GM21717 (cell line): ENCODE results near the gene AFF4.
"Not testable (repeated sequence)": the region's sequence is repeated elsewhere in the genome, so short reads cannot be mapped to it uniquely, and the experiment has no call there.

Experiments used
- ATAC-seq: cut with Tn5 transposase; IDR thresholded peaks from one replicate; pipeline ENCODE4 v1.9.1; 2021; ENCODE audit warnings: mild to moderate bottlenecking, moderate library complexity; ENCODE audit not compliant: unreplicated experiment

The AFF4 gene

DNA sequence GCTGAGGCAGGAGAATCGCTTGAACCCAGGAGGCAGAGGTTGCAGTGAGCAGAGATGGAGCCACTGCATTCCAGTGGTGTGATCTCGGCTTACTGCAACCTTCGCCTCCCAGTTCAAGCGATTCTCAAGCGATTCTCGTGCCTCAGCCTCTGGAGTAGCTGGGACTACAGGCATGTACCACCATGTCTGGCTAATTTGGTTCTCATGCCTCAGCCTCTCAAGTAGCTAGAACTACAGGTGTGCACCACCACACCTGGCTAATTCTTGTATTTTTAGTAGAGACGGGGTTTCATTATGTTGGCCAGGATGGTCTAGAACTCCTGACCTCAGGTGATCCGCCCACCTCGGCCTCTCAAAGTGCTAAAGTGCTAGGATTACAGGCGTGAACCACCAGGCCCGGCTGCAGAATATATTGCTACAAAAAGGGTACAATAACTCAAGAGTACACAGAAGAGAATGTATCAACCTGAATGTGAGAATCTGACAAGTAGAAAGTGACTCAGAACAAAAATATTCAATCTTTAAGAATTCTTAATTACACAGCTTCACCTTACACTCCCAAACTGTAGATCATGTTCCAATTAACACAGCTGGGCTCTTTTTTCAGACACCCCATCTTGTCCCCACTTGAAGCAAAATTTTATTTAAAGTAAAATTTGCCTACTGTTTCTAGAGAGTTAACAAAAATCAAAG is 2.2 kb downstream of the AFF4 start:
- not testable (repeated sequence) for ATAC-seq

DNA sequence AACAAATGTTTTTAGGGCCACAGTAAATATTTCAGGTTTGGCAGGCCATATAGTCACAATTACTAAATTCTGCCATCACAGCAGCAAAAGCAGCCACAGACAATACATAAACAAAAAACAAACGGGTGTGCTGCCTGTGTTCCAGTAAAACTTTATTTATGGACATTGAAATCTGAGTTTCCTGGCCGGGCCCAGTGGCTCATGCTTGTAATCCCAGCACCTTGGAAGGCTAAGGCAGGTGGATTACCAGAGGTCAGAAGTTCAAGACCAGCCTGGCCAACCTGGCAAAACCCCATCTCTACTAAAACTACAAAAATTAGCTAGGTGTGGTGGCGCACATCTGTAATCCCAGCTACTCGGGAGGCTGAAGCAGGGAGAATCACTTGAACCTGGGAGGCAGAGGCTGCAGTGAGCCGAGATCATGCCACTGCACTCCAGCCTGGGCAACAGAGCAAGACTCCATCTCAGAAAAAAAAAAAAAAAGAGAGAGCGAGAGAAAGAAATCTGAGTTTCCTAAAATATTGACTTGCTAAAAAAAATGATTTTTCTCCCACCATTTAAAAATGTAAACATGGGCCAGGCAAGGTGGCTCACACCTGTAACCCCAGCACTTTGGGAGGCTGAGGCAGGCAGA is 7.2 kb downstream of the AFF4 start:
- not testable (repeated sequence) for ATAC-seq

DNA sequence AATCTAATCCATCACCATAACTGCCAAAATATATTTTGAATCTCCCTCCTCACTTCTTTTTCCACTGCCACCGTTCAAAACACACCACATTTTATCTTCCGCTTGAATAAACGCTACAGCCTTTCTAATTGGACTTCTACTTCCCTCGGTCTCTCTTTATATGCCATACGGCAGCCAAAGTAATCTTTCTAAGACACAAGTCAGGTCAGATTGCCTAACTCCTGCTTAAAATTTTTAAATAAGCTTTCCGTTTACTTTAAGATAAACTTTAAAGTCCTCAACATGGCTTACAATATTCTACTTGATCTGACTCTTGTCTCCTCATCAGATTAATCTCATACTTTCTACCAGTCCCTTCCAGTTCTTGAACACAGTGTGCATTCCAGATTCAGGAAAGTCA is 9.7 kb downstream of the AFF4 start:
- no peak for ATAC-seq

DNA sequence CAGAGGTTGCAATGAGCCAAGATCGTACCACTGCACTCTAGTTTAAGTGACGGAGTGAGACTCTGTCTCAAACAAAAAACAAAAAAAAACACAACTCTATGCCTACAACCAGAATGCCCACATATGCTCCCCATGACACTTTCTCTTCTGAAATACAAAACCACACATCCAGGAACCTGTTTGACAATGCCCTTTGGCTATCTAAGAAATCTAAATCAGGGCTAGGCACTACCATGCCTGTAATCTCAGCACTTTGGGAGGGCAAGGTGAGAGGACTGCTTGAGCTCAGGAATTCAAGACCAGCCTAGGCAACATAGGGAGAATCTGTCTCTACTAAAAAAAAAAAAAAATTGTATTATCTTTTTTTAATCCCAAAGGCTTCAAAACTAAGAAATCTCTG is 10.6 kb downstream of the AFF4 start:
- no peak for ATAC-seq

DNA sequence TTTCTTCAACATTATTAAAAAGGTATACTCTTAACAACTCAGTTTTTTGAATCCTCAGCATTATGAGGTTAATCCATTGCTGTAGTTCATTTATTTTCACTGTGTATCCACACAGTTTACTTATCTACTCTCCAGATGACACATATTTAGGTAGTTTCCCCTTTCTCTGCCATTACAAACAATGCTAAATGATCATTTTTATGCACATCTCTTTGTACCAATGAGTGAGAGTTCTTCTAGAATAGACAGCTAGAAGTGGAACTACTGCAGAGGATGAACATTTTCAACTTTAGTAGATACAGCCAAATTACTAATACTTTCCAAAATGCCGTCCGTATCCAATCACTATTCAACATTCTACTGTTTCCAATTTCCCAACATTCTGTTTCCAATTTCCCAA is 11.5 kb downstream of the AFF4 start:
- ATAC-seq = no peak

DNA sequence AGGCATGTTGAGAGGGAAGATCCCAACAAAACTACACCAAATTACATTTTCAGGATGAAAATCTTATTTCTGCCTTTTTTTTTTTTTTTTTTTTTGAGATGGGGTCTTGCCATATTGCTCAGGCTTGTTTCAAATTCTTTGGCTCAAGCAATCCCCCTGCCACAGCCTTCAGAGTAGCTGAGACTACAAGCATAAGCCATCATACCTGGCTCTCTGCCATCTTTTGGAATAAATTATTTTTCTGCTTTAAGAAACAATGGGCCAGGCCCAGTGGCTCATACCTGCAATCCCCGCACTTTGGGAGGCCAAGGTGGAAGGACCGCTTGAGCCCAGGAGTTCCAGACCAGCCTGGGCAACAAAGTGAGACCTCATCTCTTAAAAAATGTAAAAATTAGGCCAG is 14.3 kb downstream of the AFF4 start:
- ATAC-seq = no peak

DNA sequence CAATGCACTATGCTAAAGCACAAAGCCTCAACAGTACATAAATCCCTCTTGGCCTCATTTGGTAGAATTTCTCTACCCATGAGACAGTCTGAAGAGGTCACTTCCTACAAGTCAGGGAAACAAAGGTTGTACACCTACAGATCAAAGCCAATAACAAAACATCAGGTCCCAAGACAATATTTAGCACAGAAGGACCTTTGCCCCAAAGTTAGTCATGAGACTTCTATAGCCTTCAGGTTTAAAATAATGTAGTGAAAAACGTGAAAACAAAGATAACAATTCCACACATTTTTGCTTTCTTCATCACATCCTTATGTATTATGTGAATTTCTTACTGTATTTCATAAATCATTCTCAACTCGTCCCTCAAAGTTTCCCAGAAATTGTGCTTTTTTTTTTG is 15.8 kb downstream of the AFF4 start:
- no peak for ATAC-seq

DNA sequence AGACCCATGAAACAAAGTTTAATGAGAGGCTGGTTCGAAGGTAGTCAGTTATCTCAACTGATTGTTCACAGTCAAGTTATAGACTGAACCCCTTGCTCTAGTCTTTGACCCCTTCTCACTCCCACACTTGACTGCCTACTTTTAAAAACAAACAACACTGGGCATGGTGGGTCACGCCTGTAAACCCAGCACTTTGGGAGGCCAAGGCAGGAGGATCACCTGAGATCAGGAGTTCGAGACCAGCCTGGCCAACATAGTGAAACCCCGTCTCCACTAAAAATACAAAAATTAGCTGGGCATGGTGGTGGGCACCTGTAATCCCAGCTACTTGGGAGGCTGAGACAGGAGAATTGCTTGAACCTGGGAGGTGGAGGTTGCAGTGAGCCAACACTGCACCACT is 18.1 kb downstream of the AFF4 start:
- ATAC-seq = not testable (repeated sequence)

DNA sequence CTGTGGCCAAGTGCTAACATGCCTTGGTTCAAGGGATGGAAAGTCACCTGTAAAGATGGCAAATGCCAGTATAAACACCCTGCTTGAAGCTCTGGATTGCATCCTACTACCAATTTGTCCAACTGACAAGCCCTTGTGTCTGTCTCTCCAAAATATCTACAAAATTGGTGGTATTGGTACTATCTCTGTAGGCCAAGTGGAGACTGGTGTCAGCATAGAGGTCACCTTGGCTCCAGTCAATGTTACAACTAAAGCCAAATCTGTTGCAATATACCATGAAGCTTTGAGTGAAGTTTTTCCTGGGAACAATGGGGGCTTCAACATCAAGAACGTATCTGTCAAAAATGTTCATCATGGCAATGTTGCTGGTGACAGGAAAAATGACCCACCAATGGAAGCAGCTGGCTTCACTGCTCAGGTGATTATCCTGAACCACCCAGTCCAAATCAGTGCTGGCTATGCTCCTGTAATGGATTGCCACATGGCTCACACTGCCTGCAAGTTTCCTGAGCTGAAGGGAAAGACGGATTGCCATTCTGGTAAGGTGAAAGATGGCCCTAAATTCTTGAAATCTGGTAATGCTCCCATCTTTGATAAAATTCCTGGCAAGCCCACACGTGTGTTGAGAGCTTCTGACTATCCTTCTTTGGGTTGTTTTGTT is 19.9 kb downstream of the AFF4 start:
- no peak for ATAC-seq

DNA sequence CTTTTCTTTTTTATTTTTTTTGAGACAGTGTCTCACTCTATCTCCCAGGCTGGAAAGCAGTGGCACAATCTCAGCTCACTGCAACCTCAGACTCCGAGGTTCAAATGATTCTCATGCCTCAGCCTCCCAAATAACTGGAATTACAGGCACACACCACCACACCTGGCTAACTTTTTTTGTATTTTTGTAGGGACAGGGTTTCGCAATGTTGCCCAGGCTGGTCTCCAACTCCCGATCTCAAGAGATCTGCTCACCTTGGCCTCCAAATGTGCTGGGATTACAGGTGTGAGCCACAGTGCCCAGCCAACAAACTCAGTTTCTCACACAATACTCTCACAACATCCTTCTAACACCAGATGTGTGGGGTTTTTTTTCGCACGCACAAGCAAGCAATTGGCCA is 22.1 kb downstream of the AFF4 start:
- ATAC-seq = no peak

DNA sequence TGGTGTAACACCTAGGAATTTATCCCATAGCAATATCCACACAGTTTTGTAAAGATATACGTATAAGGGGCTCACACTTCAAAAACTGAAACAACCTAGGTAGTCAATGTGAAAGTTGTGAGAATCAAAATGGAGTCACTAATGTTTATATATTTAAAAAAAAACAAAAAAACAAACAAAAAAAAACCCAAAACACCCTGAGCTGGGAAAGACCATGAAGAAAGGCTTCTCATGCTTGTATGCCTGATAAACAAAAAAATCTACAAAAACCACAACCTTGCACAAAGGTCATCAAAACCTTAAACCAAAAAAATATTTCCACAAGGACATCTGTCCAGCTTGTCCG is 35.4 kb downstream of the AFF4 start:
- ATAC-seq = no peak

DNA sequence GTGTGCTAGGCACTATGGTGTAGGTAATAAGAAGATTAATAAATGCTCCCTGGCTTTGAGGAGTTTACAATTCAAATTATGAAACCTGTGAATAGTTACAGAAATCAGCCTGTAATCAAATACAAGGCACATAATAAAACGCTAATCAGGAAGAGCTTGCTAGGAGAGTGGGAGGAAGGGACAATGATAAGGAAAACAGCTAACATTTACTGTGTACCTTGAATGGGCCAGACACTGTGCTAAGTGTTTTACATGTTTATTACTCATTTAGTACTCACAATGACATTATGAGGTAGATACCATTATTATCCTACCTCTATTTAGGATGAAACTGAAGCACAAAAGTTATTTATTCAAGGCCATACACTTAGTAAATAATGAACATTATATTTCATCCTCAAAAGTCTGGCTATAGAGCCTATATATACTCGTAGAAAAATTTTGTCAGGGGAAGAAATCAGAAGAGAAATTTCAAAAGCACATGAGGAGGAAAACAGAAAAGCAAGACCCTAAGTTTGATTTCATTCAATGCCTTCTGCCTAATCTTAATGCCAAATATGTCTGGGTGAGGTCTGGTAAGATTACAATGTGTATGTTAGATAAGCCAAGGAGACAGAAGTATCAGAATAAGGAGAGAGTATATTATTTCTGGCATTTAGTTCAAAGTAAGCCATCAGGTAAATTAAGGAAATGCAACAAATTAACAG is 35.9 kb downstream of the AFF4 start:
- no peak for ATAC-seq

DNA sequence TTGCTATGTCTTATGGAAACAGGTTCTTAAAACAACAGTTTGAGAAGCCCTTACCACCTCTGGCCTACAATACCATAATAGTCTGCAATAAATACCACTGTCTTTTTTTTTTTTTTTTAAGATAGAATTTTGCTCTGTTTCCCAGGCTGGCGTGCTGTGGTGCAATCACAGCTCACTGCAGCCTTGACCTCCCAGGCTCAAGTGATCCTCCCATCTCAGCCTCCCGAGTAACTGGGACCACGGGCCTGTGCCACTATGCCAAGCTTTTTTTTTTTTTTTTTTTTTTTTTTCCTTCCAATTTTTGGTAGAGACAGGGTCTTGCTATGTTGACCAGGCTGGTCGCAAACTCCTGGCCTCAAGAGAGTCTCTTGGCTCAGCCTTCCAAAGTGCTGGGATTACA is 37.0 kb downstream of the AFF4 start:
- ATAC-seq = no peak

DNA sequence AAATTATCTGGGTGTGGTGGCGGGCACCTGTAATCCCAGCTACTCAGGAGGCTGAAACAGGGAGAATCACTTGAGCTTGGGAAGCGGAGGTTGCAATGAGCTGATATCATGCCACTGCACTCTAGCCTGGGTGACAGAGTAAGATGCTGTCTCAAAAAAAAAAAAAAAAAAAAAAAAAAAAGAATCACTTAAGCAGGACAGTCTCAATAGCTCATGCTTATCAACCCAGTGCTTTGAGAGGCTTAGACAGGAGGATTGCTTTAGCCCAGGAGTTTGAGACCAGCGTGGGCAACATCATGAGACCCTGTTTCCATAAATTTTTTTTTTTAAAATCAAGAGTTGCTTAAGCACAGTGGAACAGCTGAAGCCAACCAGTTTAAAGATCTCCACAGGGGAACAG is 47.3 kb downstream of the AFF4 start:
- ATAC-seq = no peak

DNA sequence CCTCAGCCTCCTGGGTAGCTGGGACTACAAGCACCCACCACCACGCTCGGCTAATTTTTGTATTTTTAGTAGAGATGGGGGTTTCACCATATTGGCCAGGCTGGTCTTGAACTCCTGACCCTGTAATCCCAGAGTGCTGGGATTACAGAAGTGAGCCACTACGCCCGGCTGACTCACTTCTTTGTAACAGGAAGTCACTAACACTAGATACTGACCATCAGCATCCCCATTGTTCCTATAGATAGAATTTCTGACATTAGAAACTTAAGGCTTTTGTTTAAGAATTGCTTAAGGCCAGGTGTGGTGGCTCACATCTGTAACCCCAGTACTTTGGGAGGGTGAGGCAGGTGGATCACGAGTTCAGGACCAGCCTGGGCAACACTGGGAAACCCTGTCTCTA is 47.8 kb downstream of the AFF4 start:
- ATAC-seq = no peak

DNA sequence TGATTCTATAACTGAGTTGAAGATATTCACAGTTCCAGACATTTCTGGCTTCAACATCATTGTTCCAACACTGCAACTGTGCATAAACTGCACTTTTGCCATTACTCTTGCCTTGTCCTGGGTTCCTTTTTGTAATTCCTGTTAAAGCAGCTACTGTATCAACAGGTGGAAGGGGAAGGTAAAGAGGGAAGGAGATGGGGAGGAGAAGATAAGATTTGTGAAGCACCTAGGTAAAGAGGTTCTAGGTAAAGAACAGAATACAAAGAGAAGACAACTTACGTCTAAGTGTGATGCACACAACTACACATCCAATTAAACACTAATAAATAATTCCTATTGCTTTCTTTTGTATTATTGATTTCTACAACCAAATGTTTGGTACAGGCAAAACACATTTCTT is 53.7 kb downstream of the AFF4 start:
- ATAC-seq = no peak

DNA sequence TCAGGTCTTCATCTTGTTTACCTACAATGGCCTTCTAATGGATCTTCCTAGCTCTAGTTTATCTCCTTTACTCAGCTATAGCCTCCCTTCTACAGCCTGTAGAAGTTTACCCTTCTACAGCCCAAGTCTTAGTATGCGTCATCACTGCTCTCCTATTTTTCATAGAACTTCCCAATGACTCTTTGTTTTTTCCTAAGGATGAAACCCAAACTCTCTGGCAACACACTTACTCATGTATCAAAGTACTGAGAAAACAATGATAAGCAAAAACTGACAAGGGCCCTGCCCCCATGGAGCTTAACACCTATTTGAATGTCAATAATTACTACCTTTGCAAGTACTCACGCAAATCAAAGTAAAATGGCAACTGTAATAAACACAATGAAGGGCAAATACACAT is 56.3 kb downstream of the AFF4 start:
- ATAC-seq = no peak

DNA sequence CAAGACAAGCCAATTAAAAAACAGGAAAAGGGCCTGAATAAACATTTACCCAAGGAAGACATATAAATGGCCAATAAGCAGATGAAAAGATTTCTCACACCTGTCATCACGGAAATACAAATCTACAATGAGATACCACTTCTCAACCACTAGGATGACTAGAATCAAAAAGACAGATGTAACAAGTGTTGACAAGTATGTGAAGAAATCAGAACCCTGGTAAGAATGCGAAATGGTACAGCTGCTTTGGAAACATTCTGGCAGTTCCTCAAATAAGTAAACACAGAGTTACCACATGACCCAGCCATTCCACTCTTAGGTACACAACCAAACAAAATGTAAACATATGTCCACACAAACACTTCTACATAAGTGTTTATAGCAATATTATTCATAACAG is 57.5 kb downstream of the AFF4 start:
- no peak for ATAC-seq

DNA sequence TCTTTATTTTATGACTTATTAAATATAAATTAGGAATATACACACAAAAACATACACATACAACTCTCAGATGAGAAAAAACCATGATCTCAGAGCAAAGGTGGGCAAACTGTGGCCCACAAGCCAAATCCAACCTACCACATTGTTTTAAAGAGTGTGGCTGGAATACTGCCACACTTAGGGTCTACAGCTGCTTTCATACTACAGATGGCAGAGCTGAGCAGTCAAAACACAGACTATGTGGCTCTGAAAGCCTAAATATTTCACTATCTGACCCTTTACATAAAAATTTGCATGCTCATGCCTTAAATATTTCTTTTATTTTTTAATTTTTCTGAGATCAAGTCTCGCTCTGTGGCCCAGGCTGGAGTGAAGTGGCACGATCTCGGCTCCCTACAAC is 61.7 kb downstream of the AFF4 start:
- no peak for ATAC-seq

DNA sequence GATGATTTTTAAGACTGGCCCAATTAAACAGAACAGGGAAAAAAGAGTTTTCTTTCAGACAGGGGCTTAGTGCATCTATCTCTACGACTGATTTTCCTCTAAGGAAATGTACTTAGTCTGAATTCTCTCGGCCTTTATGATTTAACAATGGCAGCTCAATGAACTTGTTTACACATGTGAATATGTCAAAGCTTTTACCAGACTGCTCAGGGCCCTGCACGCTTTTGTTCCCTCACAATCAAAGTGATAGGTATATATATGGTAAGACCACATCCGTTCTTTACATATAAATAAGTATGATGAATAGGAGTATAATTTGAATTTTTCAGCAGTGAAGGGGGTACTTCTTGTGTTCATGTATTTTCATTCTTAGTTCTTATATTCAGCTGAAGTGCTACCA is 62.4 kb downstream of the AFF4 start:
- ATAC-seq = no peak

DNA sequence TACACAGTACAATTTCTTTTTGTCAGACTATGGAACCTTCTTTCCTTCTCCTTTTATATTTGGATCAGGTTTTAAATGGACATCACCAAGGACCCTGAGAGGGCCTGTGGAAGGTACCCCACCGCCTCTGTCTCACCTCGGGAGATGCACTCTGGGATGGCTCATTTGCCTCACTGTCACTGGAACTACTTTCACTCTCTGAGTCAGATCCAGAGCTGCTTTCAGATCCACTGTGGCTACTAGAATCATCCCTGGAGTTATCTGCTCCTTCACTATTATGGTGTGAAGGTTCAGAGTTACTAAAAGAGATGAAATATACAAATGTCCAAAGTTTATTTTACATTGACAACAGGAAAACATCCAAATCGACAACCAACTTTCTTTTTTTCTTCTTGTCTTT is 65.3 kb downstream of the AFF4 start:
- ATAC-seq = no peak

DNA sequence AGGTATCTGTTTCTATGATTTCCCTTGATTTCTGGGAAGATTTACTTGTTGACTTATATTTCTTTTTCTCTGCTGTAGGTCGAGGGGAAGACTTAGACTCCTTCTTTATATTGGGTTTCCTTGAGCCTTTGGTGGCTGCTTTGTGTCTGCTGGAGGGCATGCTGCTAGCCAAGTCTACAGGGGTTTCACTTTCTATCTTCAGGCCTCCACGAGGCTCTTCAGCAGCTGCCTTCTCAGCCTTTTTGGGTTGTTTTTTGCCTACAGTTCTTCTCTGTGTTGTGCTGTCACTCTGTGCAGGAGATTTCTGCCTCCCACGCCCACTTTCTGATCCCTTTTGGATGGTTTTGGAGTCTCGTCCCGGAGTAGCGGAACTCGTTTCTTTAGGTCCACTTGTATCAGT is 66.7 kb downstream of the AFF4 start:
- no peak for ATAC-seq
